SW480 (cell line): ENCODE results near the gene ZFAND3.
A peak's percentile ranks its signal among the peaks of the same experiment; 100 is the strongest.

Experiments
- DNase-seq: peaks from one replicate; pipeline ENCODE4 v3.0.0-alpha.2; 2016; ENCODE audit warnings: low spot score

The ZFAND3 gene

GRCh38 chr6:37827603-37828265 lies 8.2 kb downstream of the ZFAND3 start:
- no peak for DNase-seq

- no peak for DNase-seq
These were observed 10.7 kb downstream of the ZFAND3 start for GRCh38 chr6:37830225-37830624.

- DNase-seq, result no peak
These were observed 11.9 kb downstream of the ZFAND3 start for GRCh38 chr6:37831457-37831856.

GRCh38 chr6:37835923-37836322 lies 16.4 kb downstream of the ZFAND3 start:
- DNase-seq, result no peak

GRCh38 chr6:37838219-37838921 lies 18.8 kb downstream of the ZFAND3 start:
- no peak for DNase-seq

- DNase-seq, result no peak
These were observed 20.8 kb downstream of the ZFAND3 start for GRCh38 chr6:37840143-37840939.

- DNase-seq, result no peak
These were observed 21.4 kb downstream of the ZFAND3 start for GRCh38 chr6:37840940-37841300.

- DNase-seq, result no peak
These were observed 25.7 kb downstream of the ZFAND3 start for GRCh38 chr6:37845026-37845911.

- DNase-seq, result no peak
These were observed 26.4 kb downstream of the ZFAND3 start for GRCh38 chr6:37845930-37846329.

- DNase-seq, result no peak
These were observed 28.2 kb downstream of the ZFAND3 start for GRCh38 chr6:37847704-37848103.

- DNase-seq, result no peak
These were observed 28.8 kb downstream of the ZFAND3 start for GRCh38 chr6:37848371-37848770.

- no peak for DNase-seq
These were observed 30.7 kb downstream of the ZFAND3 start for GRCh38 chr6:37850260-37850659.

- DNase-seq, result no peak
These were observed 31.3 kb downstream of the ZFAND3 start for GRCh38 chr6:37850728-37851285.

- no peak for DNase-seq
These were observed 32.5 kb downstream of the ZFAND3 start for GRCh38 chr6:37851997-37852524.

GRCh38 chr6:37856285-37856684 lies 36.8 kb downstream of the ZFAND3 start:
- no peak for DNase-seq

GRCh38 chr6:37858363-37858762 lies 38.8 kb downstream of the ZFAND3 start:
- DNase-seq, result no peak

- DNase-seq, result peak; percentile 13
These were observed 40.8 kb downstream of the ZFAND3 start for GRCh38 chr6:37860226-37860839.

- no peak for DNase-seq
These were observed 41.9 kb downstream of the ZFAND3 start for GRCh38 chr6:37861452-37861851.

GRCh38 chr6:37862430-37862829 lies 42.9 kb downstream of the ZFAND3 start:
- no peak for DNase-seq

- DNase-seq, result no peak
These were observed 43.5 kb downstream of the ZFAND3 start for GRCh38 chr6:37862992-37863391.

GRCh38 chr6:37864250-37864649 lies 44.7 kb downstream of the ZFAND3 start:
- DNase-seq, result no peak
